HT-29 (cell line): Measurements from ENCODE around the gene LRRC40. TPM values are rescaled to one million over a fixed set of nuclear protein-coding genes. Genes with fewer than 3 reads are reported as not detected.
"Not testable (repeated sequence)": the region's sequence is repeated elsewhere in the genome, so short reads cannot be mapped to it uniquely, and the experiment has no call there.

Source experiments
- DNase-seq: peaks from one replicate; pipeline ENCODE4 v3.0.0-alpha.2; 2015; ENCODE audit warnings: low spot score
- total RNA-seq: library from RNA; depleted of rRNA; stranded (reverse); fragments of >200 nt; shearing (Covaris generic); gene quantifications from 2 replicates; pipeline ENCODE4 v1.2.3, GENCODE V29; 2014

Gene LRRC40
- total RNA-seq, 1 experiment from 2014 or later, result 5.8 TPM

- DNase-seq, result no peak
These were observed 3.1 kb downstream of the LRRC40 start for GRCh38 chr1:70202173-70202758.

- DNase-seq, result no peak
These were observed 5.3 kb downstream of the LRRC40 start for GRCh38 chr1:70200065-70200464.

GRCh38 chr1:70196333-70196732, 9.0 kb downstream of the LRRC40 start:
- DNase-seq, result no peak

- no peak for DNase-seq
These were observed 10.0 kb downstream of the LRRC40 start for GRCh38 chr1:70195342-70195741.

- DNase-seq, result no peak
These were observed 10.8 kb downstream of the LRRC40 start for GRCh38 chr1:70194601-70195000.

GRCh38 chr1:70192446-70192845, 12.9 kb downstream of the LRRC40 start:
- not testable (repeated sequence) for DNase-seq

GRCh38 chr1:70190180-70190579, 15.2 kb downstream of the LRRC40 start:
- no peak for DNase-seq

GRCh38 chr1:70188522-70188921, 16.9 kb downstream of the LRRC40 start:
- DNase-seq, result no peak

- not testable (repeated sequence) for DNase-seq
These were observed 20.2 kb downstream of the LRRC40 start for GRCh38 chr1:70185181-70185580.

- DNase-seq, result no peak
These were observed 33.9 kb downstream of the LRRC40 start for GRCh38 chr1:70171512-70171911.

GRCh38 chr1:70169018-70169839, 36.1 kb downstream of the LRRC40 start:
- no peak for DNase-seq

GRCh38 chr1:70168283-70168682, 37.1 kb downstream of the LRRC40 start:
- no peak for DNase-seq

GRCh38 chr1:70164350-70164749, 41.0 kb downstream of the LRRC40 start:
- no peak for DNase-seq

GRCh38 chr1:70156529-70157120, 48.8 kb downstream of the LRRC40 start:
- DNase-seq, result no peak

GRCh38 chr1:70153739-70154138, 51.6 kb downstream of the LRRC40 start:
- DNase-seq, result no peak

- no peak for DNase-seq
These were observed 54.9 kb downstream of the LRRC40 start for GRCh38 chr1:70150444-70150843.

- DNase-seq, result peak; percentile 35
These were observed 58.9 kb downstream of the LRRC40 start for GRCh38 chr1:70146488-70146887.

- no peak for DNase-seq
These were observed 62.2 kb downstream of the LRRC40 start for GRCh38 chr1:70143048-70143659.

GRCh38 chr1:70142075-70142474, 63.3 kb downstream of the LRRC40 start:
- DNase-seq, result no peak

GRCh38 chr1:70140894-70141293, 64.5 kb downstream of the LRRC40 start:
- no peak for DNase-seq

- DNase-seq, result no peak
These were observed 65.0 kb downstream of the LRRC40 start for GRCh38 chr1:70140343-70140742.

- DNase-seq, result no peak
These were observed 71.2 kb downstream of the LRRC40 start for GRCh38 chr1:70134148-70134547.
